Measurements from ENCODE around the gene CD8B2. TPM values are rescaled to one million over a fixed set of nuclear protein-coding genes. Genes with fewer than 3 reads are reported as not detected.
A peak's percentile ranks its signal among the peaks of the same experiment; 100 is the strongest.
"Not testable (repeated sequence)": the region's sequence is repeated elsewhere in the genome, so short reads cannot be mapped to it uniquely, and the experiment has no call there.

Gene CD8B2
- polyA plus RNA-seq (2012; ENCODE audit: low read depth, missing spikeins): not detected

GRCh38 chr2:106486551-106487385 lies at the start of gene CD8B2:
Gene CD8B2, plus strand, starts transcription at chr2:106487364. Its CDS starts 63 bp downstream, at chr2:106487427.
- DNase-seq (ENCODE audit: insufficient read length, low spot score); FAIRE-seq: not testable (repeated sequence)

GRCh38 chr2:106461882-106462281 lies 25.3 kb upstream of the CD8B2 start:
- FAIRE-seq; DNase-seq (ENCODE audit: insufficient read length, low spot score): not testable (repeated sequence)

GRCh38 chr2:106467516-106467915 lies 19.6 kb upstream of the CD8B2 start:
- FAIRE-seq: not testable (repeated sequence)

GRCh38 chr2:106468107-106468506 lies 19.1 kb upstream of the CD8B2 start, which contains the start of gene RGPD3:
Gene RGPD3, minus strand, starts transcription at chr2:106468413. Its CDS starts 125 bp downstream, at chr2:106468288.
- not testable (repeated sequence) for DNase-seq (ENCODE audit: insufficient read length, low spot score); FAIRE-seq

More at GRCh38 chr2:106467516-106467915, 19.6 kb upstream of the CD8B2 start:
- not testable (repeated sequence) for DNase-seq (ENCODE audit: insufficient read length, low spot score)

- DNase-seq (ENCODE audit: insufficient read length, low spot score); FAIRE-seq: not testable (repeated sequence)
Observed at GRCh38 chr2:106470658-106471057, 16.5 kb upstream of the CD8B2 start.

- FAIRE-seq; DNase-seq (ENCODE audit: insufficient read length, low spot score): not testable (repeated sequence)
Observed at GRCh38 chr2:106477647-106478046, 9.5 kb upstream of the CD8B2 start.

GRCh38 chr2:106479563-106479962 lies 7.6 kb upstream of the CD8B2 start:
- not testable (repeated sequence) for DNase-seq (ENCODE audit: insufficient read length, low spot score); FAIRE-seq

GRCh38 chr2:106487386-106488191 lies 425 bp downstream of the CD8B2 start:
- not testable (repeated sequence) for FAIRE-seq; DNase-seq (ENCODE audit: insufficient read length, low spot score)

GRCh38 chr2:106489701-106490100 lies 2.5 kb downstream of the CD8B2 start:
- not testable (repeated sequence) for FAIRE-seq; DNase-seq (ENCODE audit: insufficient read length, low spot score)

- not testable (repeated sequence) for DNase-seq (ENCODE audit: insufficient read length, low spot score); FAIRE-seq
Observed at GRCh38 chr2:106492399-106492798, 5.2 kb downstream of the CD8B2 start.

GRCh38 chr2:106492913-106493312 lies 5.7 kb downstream of the CD8B2 start:
- FAIRE-seq; DNase-seq (ENCODE audit: insufficient read length, low spot score): not testable (repeated sequence)

- not testable (repeated sequence) for FAIRE-seq; DNase-seq (ENCODE audit: insufficient read length, low spot score)
Observed at GRCh38 chr2:106498549-106498948, 11.4 kb downstream of the CD8B2 start.

- not testable (repeated sequence) for DNase-seq (ENCODE audit: insufficient read length, low spot score); FAIRE-seq
Observed at GRCh38 chr2:106500350-106500749, 13.2 kb downstream of the CD8B2 start.

GRCh38 chr2:106502351-106502750 lies 15.2 kb downstream of the CD8B2 start:
- DNase-seq (ENCODE audit: insufficient read length, low spot score): not testable (repeated sequence)
- FAIRE-seq: peak; percentile 13

GRCh38 chr2:106504192-106504591 lies 17.0 kb downstream of the CD8B2 start:
- FAIRE-seq; DNase-seq (ENCODE audit: insufficient read length, low spot score): not testable (repeated sequence)

- not testable (repeated sequence) for FAIRE-seq; DNase-seq (ENCODE audit: insufficient read length, low spot score)
Observed at GRCh38 chr2:106504787-106505186, 17.6 kb downstream of the CD8B2 start.

- FAIRE-seq: not testable (repeated sequence)
Observed at GRCh38 chr2:106506002-106506687, 19.0 kb downstream of the CD8B2 start.

GRCh38 chr2:106508660-106509373 lies 21.7 kb downstream of the CD8B2 start:
- FAIRE-seq; DNase-seq (ENCODE audit: insufficient read length, low spot score): not testable (repeated sequence)

More at GRCh38 chr2:106506002-106506687, 19.0 kb downstream of the CD8B2 start:
- DNase-seq (ENCODE audit: insufficient read length, low spot score): not testable (repeated sequence)

- not testable (repeated sequence) for FAIRE-seq; DNase-seq (ENCODE audit: insufficient read length, low spot score)
Observed at GRCh38 chr2:106509374-106509770, 22.2 kb downstream of the CD8B2 start.

Measured in GM12891 (cell line).